CD4-positive, alpha-beta T cell treated with Interferon alpha-2 for 1 hour (primary cell): ENCODE results near the gene TAF15.

ENCODE experiments used
- DNase-seq, 2 donors: peaks; one replicate each; pipeline ENCODE4 v3.0.0-alpha.2; 2020 to 2022

TAF15 gene

DNA sequence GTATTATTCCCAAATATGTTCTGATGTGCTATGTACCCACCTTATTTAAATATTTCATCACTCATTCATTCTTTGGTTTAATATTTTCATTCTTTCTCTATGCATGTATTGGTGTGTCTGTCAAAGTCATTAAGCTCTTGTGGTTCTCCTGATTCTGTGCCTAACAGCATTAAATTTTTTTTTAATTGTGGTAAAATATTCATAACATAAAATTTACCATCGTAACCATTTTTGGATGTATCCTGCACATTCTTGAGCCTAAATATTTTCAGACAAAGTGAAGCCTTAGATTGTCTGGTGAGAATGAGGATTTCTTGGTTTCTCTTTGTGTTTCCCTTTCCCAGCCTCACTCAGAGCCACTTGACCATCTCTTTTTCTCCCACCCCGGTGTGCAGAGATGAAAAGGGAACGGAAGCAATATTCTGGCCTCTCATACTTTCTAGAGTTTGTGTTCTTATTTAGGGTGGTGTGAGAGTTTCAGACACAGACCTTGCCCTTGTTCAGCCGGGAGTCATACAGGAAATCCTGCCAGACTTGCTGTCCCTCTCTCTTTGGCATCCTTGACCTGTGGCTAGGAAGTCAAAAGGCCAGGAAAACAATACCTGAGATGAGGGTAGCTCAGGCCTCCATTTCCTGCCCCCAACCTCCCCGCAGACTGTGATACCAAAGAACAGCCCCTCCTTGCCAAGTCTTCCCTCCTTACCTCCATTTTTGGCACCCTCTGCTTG, 66.0 kb downstream of the TAF15 start:
- DNase-seq, result peak in 1 of 2 donors; percentile 48

DNA sequence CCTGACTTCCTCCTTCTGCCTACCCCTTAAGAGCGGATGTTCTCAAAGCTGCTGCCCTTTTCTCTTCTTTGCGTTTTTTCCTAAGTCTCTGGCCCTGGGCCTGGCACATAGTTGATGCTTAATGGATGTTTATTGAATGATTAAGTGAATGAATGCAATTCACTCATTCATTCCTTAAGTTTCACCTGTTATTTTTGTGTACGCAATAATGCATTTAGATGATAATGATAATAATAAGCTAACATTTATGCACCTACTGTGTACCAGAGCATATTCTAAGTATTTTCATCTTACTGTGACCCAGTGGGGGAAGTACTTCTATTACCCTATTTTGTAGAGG, 66.5 kb downstream of the TAF15 start:
- DNase-seq, result no peak

DNA sequence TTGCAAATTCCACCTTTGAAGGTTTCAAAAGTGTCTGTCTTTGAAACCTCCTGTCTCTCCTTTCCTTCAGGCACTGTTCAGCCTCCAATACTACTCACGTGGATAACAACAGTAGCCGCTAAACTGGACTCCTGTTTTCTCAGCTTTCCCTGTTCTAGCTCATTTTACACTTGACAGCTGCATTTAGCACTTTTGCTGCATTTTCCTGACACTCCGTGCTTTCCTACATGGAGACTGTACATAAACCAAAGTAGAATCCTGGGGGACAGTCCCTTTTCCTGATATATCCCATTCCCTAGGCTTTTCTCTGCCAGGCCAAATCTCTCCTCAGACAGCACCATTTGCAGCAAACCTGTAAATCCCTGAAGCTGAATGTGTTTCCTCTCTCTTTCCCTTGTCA, 67.2 kb downstream of the TAF15 start:
- DNase-seq, result no peak

DNA sequence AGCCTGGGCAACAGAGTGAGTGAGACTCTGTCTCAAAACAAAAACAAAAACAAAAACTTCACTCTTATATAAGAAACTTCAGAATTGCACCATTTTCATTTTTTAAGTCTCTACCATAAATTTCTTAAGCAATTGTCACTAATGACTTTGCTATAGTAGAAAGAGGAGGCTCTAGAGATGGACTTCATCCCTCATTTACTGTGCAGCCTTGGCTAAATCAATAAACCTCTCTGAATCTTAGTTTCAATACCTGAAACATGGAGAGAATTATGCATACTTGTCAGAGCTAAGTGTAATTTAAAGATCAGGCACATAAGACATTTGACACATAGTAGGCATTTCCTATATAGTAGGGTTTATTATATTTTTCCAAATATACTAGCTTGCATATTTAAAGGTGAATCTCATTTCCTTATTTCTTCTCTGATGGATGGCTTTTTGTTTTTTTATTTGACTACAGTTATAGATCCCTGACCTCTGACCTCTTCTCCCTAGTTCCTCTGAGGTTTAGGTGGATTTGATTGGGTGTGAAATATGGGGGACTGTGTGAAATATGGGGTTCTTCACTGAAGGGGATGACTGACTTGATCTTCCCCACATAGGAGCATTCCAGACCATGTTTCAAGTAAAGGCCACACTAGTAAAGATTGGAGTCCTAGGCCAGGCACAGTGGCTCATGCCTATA, 68.2 kb downstream of the TAF15 start:
- no peak for DNase-seq

DNA sequence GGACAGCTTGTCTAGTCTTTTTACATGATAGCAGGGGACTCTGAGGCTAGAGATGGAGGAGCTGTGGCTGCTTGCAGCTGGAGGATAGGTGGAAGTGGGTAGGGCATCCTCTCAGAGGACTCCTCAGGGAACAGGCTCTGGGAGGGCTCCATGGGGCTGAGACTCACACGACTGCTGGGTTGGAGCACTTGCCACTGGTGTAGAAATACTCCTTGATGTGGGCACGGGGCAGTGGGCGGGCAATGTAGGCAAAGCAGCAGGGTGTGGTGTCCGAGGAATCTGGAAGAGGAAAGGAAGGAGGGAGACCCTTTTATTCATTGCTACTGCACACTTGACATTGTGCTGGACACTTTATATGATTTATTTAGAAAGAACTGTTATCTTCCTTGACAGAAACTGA, 69.1 kb downstream of the TAF15 start:
- peak in 1 of 2 donors; percentile 38 for DNase-seq

- DNase-seq, result peak; percentile 82 to 88
These were observed 70.7 kb downstream of the TAF15 start, which contains the start of gene CCL5 for GRCh38 chr17:35879773-35880654. Gene CCL5, minus strand, starts transcription at chr17:35880360.

DNA sequence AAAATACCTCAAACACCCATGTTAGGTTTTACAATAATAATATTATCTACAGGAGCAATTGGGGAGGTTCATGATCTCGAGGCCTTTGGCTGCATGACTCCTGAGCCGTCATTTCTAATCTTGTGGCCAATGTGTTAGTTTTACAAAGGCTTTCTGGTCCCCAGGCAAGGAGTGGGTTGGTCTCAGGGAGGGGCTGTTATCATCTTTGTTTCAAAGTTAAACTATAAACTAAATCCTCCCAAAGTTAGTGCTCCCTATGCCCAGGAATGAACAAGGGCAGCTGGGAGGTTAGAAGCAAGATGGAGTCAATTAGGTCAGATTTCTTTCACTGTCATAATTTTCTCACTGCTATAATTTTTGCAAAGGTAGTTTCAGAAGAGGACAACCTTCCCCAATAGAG, 80.0 kb downstream of the TAF15 start:
- DNase-seq, result peak in 1 of 2 donors; percentile 62

DNA sequence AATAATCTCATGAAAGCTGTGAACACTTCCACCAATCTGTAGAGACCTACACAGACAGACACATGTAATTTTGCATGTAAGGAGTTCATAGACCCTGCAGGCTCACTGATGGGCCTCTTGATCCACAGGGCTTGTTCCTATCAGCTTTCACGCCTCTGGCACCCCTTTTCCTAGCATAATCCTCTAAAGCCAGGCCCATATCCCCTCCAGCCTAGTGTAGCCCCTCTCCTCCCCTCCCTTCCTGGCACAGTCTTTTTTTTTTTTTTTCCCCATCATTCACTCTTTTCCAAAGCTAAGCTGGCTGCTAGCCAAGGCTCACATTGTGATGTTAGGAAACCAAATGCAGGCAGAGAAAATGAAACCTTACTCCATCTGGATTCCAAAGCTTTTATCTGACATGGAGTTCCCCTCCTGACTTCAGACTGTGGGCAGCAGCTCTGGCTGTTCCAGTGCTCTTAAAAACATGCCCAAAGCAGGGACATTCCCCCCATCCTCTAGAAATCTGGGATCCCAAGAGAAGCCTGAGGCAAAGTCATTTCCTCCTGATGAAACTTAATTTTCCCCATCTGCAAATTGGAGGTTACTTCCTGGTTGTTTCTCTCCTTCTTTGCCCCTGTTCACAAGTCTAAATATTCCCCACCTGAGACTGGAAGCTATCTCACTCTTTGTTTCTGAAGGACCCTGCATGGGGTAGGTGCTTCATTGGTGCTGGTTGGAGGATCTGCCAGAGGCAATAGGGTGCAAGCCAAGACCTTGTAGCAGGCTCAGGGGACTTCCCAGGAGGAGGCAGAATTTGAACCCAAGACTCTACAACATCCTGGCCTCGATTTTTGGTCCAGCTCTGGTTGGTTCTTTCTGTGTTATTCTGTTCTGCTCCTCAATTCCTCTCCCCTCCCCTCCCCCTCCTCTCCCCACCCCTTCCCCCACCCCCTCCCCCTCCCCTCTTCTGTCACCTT, 80.8 kb downstream of the TAF15 start:
- peak in 1 of 2 donors; percentile 43 for DNase-seq

GRCh38 chr17:35890774-35891155, 81.5 kb downstream of the TAF15 start:
- peak; percentile 56 to 77 for DNase-seq

DNA sequence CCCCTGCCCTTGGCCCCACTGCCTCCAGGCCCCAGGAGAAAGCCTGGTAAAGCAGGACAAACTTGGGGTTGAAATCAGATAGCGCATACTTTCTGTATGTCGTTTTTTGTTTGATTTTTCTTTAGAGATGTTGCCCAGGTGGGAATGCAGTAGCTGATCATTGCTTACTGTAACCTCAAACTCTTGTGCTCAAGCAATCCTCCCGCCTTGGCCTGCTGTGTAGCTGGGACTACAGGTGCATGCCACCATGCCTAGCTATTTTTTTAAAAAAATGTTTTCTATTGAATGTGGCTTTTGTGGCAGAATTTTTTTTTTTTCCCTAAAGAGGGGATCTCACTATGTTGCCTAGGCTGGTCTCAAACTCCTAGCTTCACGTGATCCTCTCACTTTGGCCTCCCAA, 82.0 kb downstream of the TAF15 start:
- no peak for DNase-seq

GRCh38 chr17:35892091-35893035, 83.1 kb downstream of the TAF15 start:
- DNase-seq, result peak; percentile 34 to 56

DNA sequence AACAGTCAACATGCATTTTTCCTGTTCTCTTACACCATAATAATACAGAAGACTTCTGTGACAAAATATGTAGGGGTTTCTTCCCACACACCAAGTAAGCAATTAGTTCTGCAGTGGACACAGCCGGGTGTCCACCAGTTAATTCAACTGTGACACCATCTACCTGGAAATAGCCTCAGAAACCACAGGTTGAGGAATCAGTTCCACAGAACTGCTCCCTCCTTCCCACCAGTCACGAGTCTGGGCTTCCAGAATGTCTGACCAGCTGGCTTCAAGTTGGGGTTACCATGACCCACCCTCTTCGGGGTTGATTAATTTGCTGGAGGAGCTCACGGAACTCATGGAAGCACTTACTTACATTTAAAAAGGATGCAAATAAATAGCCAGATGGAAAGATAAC, 84.5 kb downstream of the TAF15 start:
- no peak for DNase-seq

GRCh38 chr17:35894206-35894605, 84.9 kb downstream of the TAF15 start:
- DNase-seq, result no peak

- DNase-seq, result peak; percentile 36 to 60
These were observed 86.6 kb downstream of the TAF15 start for GRCh38 chr17:35895636-35896587.
